ENCODE measurements around the gene C1S. TPM values are rescaled to one million over a fixed set of nuclear protein-coding genes. Genes with fewer than 3 reads are reported as not detected.
"Not testable (repeated sequence)": the region's sequence is repeated elsewhere in the genome, so short reads cannot be mapped to it uniquely, and the experiment has no call there.

The C1S gene
- 1 to 10 TPM; 1.7 TPM for total RNA-seq

- Mint-ChIP-seq H3K36me3 (ENCODE audit: low read depth) (no peaks in the 10 kb centered on the region), H3K27me3 (peaks cover 20% of the 10 kb centered on the region), H3K9me3 (no peaks in the 10 kb centered on the region), H3K4me3 (no peak within 1 kb of the TSS), H3K27ac (no peak within 1 kb of the TSS), H3K4me1 (ENCODE audit: low read depth) (no peaks in the 10 kb centered on the region)
- intact Hi-C loops (cut with micrococcal nuclease), result no loop called here
- DNase-seq (no peak), ATAC-seq (no peak)
- CTCF ChIA-PET, result interaction anchor here (1.2 kb wide), 1 partner anchor 48 kb away, joined by 3 read pairs; no protein-coding TSS in a partner anchor
- POLR2A ChIA-PET, result interaction anchor here (0.7 to 1.3 kb wide), 3 partner anchors 11 to 564 kb away, joined by 3 read pairs; no protein-coding TSS in a partner anchor
- TF ChIP-seq CTCF (IDR thresholded peaks at IDR 0.05), result no peak
These were observed at the start of gene C1S for GRCh38 chr12:7060353-7060954. Gene C1S (plus strand): TSS chr12:7060718. CDS start chr12:7061913, 1,195 bp downstream.

- ChIA-PET POLR2A (interaction anchor here (0.9 to 1.6 kb wide), 3 partner anchors 24 to 68 kb away, joined by 3 to 5 read pairs (median 3); partner anchors contain the start of genes C12orf57 and RNU7-1), CTCF (interaction anchor here (0.7 to 1.7 kb wide), 5 partner anchors 68 to 134 kb away, joined by 3 to 6 read pairs (median 3); partner anchors contain the start of genes C12orf57, C1RL and RNU7-1)
- Mint-ChIP-seq H3K36me3 (ENCODE audit: low read depth) (peaks cover 12% of the 10 kb centered on the region), H3K4me1 (ENCODE audit: low read depth) (peaks cover 20% of the 10 kb centered on the region)
- intact Hi-C loops (cut with micrococcal nuclease); ATAC-seq; H3K27ac Mint-ChIP-seq; H3K27me3 Mint-ChIP-seq; DNase-seq; H3K4me3 Mint-ChIP-seq; H3K9me3 Mint-ChIP-seq: not testable (repeated sequence)
These were observed 49.1 kb upstream of the C1S start for GRCh38 chr12:7011398-7011797.

- Mint-ChIP-seq H3K27ac (no peak overlapping the region), H3K9me3 (no peaks in the 10 kb centered on the region), H3K4me1 (ENCODE audit: low read depth) (peaks cover 27% of the 10 kb centered on the region), H3K36me3 (ENCODE audit: low read depth) (peaks cover 12% of the 10 kb centered on the region), H3K4me3 (no peak overlapping the region), H3K27me3 (no peaks in the 10 kb centered on the region)
- no peak for TF ChIP-seq CTCF (IDR thresholded peaks at IDR 0.05)
- DNase-seq (no peak), ATAC-seq (no peak)
- ChIA-PET CTCF (interaction anchor here (0.7 to 1.7 kb wide), 4 partner anchors 97 to 133 kb away, joined by 3 to 6 read pairs (median 3); partner anchors contain the start of gene C1RL), POLR2A (interaction anchor here (1.6 kb wide), 1 partner anchor 68 kb away, joined by 5 read pairs; the partner anchor contains the start of genes C12orf57 and RNU7-1)
- intact Hi-C loops (cut with micrococcal nuclease), result no loop called here
These were observed 48.4 kb upstream of the C1S start for GRCh38 chr12:7012024-7012607.

- DNase-seq (no peak), ATAC-seq (no peak)
- H3K9me3 Mint-ChIP-seq, result no peaks in the 10 kb centered on the region
- ChIA-PET CTCF (interaction anchor here (1.0 to 1.5 kb wide), 2 partner anchors 95 to 100 kb away, joined by 3 to 4 read pairs; no protein-coding TSS in a partner anchor), POLR2A (interaction anchor here (1.5 kb wide), 1 partner anchor 69 kb away, joined by 4 read pairs; the partner anchor contains the start of genes C12orf57 and RNU7-1)
- H3K4me1 Mint-ChIP-seq (ENCODE audit: low read depth), result peaks cover 29% of the 10 kb centered on the region
- intact Hi-C loops (cut with micrococcal nuclease), result no loop called here
- no peaks in the 10 kb centered on the region for H3K27me3 Mint-ChIP-seq
- no peak for TF ChIP-seq CTCF (IDR thresholded peaks at IDR 0.05)
- H3K36me3 Mint-ChIP-seq (ENCODE audit: low read depth), result peaks cover 12% of the 10 kb centered on the region
- H3K27ac Mint-ChIP-seq, result no peak overlapping the region
- H3K4me3 Mint-ChIP-seq, result no peak overlapping the region
These were observed 47.4 kb upstream of the C1S start for GRCh38 chr12:7013101-7013500.

GRCh38 chr12:7015555-7016370 lies 44.8 kb upstream of the C1S start:
- H3K36me3 Mint-ChIP-seq (ENCODE audit: low read depth), result no peaks in the 10 kb centered on the region
- no peaks in the 10 kb centered on the region for H3K27me3 Mint-ChIP-seq
- H3K4me3 Mint-ChIP-seq, result no peak overlapping the region
- H3K9me3 Mint-ChIP-seq, result no peaks in the 10 kb centered on the region
- DNase-seq, result no peak
- ChIA-PET POLR2A (interaction anchor here (2.7 kb wide), 1 partner anchor 72 kb away, joined by 17 read pairs; the partner anchor contains the start of genes C12orf57 and RNU7-1), CTCF (interaction anchor here (1.3 to 2.8 kb wide), 2 partner anchors 94 to 147 kb away, joined by 3 to 13 read pairs; partner anchors contain the start of gene C1RL)
- TF ChIP-seq CTCF (IDR thresholded peaks at IDR 0.05), result no peak
- H3K27ac Mint-ChIP-seq, result no peak overlapping the region
- ATAC-seq, result no peak
- peaks cover 32% of the 10 kb centered on the region for H3K4me1 Mint-ChIP-seq (ENCODE audit: low read depth)
- intact Hi-C loops (cut with micrococcal nuclease), result no loop called here
